ENCODE results near the gene CDRT15L2.
"Not testable (repeated sequence)": the region's sequence is repeated elsewhere in the genome, so short reads cannot be mapped to it uniquely, and the experiment has no call there.

Gene CDRT15L2

DNA sequence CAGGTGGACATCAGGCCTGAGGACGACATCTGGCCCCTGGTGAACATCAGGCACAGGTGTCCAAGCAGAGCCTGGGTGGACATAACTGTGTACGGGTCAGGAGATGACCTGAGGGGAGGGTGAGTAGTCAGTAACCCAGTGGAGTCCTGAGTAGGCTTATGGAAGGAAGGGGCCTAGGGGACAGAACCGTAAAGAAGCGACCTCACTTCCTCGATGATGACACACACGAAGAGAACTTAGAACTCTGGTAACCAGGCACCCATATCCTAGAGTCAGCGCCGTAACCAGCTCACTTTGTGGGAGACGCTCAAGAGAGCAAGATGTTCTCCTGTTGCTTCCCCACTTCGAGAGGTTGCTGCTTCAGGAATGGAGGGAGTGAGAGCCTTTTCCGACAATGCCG lies at the start of gene CDRT15L2:
TSS of gene CDRT15L2 (plus strand) at position 301 of the 400 bp plus-strand sequence. CDS start at position 321, 20 bp downstream.
- not testable (repeated sequence) for FAIRE-seq

DNA sequence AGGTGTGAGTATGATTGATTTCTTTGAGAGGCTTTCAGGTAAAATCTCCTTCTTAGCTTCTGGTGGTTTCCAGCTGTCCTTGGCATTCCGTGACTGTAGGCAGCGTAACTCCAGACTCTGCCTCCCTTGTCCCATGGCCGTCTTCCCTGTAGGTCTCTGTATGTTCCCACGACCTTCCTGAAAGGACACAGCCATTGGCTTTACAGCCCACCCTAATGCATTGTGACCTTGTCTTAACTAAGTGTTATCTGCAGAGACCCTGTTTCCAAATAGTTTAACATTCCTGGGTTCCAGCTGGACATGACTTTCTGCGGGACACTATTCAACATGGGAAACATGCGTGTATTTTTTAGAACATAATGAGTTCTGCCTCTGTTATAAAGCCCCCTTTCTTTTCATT lies 49.4 kb upstream of the CDRT15L2 start:
- not testable (repeated sequence) for FAIRE-seq

DNA sequence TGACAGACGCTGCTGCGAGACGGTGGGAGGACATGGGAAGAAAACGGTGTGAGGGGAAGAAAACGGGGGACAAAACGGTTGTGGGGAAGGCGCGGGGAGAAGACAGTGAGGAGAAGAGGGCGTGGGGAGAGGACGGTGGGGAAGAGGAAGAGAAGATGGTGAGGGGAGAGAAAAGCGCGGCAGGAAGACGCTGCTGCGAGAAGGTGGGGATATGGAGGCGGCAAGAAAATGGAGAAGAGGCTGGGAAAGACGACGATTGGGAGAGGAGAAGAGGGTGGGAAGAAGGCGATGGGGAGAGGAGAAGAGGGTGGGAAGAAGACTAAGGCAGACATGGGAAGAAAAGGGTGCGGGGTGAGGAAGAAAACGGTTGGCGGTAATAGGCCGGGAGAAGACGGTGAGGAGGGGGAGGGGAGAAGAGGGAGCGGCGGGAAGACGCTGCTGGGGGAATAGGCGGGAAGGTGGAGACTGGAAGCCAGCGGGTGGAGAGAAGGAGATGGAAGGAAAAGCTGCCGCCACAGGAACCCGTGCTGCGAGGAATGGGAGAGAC lies 46.9 kb upstream of the CDRT15L2 start:
- FAIRE-seq: not testable (repeated sequence)

DNA sequence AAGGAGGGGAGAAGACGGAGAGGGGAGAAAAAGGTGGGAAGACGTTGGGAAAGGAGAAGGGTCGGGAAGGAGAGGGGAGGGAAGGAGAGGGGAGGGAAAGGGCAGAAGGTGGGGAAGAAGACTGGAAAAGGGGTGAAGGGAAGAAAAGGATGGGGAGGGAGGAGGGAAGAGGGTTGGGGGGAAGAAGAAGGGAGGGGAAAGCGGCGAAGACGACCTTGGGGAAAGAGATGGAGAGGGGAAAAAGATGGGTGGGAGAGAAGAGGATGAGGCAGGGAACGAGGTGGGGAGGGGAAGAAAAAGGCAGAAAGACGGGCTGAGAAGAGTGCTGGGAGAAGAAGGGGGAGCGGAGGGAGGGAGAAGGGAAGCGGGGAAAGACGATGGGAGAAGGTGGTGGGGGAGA lies 46.3 kb upstream of the CDRT15L2 start:
- FAIRE-seq: not testable (repeated sequence)

DNA sequence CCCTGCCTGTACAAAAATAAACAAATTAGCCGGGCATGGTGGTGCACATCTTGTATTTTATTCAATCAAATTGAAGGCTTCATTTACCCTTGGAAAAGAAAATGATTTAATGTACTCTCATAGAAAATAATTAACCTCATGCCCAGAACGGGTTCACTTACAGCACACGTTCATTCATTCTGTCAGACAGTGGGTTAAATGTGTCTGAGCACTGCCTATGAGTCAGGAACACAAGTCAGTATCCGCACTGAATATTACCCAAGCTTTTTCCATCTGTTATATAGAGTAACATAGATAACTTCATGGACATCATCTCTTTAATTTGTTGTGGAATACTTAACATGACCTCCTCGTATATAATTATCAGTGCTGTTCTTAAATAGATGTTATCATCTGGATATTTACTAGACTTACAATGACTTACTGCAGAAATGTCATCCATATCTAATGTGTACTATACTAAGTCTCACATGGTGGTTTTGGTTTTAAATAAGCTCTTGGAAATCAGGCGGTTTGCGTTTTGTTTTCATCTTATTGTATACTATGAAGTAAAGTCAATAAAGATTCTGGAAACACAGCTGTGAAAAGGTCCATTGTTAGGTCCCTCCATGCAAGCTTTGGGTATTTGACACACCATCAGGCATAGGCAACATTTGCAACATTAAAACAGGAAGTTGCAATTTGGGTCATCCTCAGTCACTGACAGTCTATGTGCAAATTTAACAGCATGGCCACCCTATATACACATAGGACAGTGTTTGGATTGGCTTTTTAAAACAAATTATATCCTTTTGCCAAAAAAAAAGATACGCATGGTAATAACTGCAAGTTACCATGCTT lies 44.6 kb upstream of the CDRT15L2 start:
- FAIRE-seq: not testable (repeated sequence)

DNA sequence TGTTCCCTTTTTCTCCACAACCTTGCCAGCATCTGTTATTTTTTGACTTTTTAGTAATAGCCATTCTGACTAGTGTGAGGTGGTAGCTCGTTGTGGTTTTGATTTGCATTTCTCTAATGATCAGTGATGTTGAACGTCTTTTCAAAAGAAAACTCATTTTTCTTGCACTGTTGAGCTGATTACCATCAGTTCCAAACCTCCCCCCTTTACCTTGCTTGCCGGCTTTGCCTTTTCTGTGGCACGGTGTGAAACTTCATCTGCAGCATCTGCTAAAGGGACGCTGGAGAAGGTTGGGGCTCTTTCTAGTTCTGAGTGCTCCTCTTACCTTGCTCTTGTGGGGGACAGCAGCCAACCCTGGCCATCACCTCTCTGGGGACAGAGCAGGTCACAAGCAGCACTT lies 39.1 kb upstream of the CDRT15L2 start:
- FAIRE-seq: not testable (repeated sequence)

DNA sequence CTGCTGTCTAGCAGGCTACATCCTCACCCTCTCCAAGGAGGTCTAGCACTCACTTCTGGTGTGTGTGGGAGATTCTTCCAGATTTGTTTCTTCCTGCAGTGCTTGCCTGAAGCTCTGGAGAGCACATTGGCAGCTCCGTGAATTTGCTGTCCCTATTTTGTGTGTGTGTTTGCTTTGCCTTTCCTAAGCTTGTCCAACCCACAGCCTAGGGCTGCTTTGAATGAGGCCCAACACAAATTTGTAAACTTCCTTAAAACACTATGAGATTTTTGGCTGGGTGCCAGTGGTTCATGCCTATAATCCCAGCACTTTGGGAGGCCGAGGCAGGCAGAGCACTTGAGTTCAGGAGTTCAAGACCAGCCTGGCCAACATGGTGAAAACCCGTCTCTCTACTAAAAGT lies 38.7 kb upstream of the CDRT15L2 start:
- FAIRE-seq: not testable (repeated sequence)

DNA sequence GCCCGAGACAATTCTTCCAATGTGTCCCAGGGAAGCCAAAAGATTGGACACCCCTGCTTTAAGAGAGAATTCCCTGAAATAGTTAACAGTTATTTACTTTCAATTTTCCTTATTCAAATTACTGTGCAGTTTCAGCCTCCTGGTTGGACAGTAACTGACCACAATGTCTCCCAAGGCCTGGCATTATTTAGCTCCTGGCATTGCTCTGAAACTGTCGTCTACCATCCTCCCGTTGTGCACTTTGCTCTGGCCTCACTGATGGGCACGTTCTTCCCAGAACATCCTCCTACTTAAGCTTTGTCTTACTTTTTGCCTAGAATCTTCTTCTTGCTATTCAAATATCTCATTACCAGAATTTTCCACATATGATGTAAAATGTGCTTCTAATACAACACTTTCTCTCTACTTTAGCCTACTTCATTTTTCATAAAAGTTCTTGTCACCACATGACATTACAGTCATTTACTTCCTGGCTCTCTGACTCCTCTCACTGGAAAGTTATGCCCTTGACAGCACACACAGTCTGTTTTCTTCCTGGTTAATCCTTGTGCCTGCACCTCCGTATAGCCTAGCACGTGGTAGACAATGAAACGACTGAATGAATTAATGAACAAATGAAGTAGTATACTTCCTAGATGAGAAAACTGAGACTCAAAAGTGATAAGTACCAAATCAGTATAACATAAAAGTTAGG lies 37.5 kb upstream of the CDRT15L2 start:
- not testable (repeated sequence) for FAIRE-seq

DNA sequence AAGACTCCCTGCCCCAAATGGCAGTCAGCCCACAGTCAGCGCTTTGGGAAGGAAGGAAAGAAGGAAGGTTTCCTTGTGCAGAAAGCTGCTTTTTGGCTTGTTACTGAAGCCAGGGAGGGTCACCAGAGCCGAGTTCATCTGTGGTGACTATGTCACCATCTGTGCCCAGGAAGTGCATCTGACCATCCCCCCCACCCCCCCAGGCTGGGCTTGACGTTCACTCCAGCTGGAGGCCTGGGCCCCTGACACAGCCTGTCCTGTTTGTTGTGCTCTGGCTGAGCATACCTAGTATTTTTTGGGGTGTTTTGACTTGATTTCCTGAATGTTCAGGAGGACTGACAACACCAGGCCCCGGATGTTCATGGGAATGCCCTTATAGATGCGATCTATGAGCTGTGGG lies 31.6 kb upstream of the CDRT15L2 start:
- not testable (repeated sequence) for FAIRE-seq

DNA sequence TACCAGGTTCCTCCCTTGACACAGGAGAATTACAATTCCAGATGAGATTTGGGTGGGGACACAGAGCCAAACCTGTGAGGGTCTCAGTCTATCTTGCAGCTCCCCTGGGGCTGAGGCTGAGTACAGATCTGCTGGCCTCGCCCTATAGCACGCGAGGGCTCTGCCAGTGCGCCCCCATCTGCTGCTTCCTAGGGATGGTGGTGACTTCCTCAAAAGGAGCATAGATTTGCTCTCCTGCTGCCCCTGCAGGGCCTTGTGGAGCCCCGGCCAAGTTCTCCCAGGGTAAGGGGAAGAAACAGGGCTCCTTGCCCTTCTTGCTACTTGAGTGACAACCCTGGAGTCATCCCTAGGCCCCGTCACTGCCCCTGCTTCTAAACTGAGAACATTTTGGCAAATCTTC lies 26.6 kb upstream of the CDRT15L2 start:
- FAIRE-seq: not testable (repeated sequence)

DNA sequence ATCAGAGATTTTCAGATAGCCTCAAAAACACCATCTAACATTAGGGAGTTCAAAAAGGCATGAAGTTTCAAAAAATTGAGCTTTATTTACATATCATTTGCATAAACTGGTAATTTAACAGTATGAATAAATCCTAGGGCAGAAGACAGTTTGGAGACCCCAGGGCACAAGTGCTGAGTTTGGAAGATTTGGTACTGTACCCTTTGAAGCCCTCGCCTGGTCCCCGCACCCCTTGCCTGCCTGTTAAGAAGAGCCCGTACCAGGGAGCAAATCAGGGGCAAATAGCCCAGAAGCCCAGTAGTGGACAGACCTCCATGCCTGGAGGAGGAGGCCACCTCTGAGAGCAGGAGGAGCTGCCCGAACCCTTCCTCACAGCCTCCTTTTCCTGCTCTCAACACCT lies 24.8 kb upstream of the CDRT15L2 start:
- not testable (repeated sequence) for FAIRE-seq

DNA sequence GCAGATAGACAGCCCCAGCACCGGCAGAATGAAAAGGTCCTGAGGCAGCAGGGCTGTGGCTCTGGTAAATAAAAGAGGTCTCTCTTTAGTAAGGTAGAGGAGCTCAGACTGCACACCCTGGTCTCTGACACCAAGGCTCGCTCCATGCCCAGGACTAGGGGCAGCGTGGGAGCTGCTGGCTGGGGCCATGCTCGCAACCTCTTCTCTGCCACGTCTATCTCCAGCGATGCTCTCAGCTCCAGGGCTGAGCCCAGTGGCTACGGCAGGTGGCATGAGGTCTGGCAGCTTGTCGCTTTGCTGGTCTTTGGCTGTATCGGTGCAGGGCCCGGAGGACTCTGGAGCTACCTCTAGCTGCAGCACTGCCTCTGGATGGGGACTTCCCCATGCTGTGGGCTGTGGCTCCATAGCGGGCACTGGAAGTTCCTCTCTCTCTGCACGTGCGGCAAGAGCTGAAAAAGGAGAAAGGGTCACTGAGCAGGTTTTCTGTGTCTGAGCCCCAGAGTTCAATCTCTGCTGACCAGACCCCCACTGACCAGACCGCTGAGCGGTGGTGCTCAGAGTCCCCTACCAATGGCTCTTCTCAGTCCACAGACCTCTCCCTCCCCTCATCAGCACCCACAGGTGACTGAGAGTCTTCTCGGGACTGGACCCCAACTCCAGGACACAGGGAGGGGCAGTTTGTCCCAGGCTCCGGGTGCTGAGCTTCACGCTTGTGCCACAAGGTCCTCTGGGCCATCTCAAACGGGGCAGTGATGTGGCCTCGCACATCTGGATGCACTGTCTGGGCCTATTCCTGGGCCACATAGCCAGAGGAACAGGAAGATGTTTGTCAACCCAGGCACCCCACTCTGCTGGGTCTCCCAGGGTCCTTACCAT lies 24.2 kb upstream of the CDRT15L2 start:
- not testable (repeated sequence) for FAIRE-seq

DNA sequence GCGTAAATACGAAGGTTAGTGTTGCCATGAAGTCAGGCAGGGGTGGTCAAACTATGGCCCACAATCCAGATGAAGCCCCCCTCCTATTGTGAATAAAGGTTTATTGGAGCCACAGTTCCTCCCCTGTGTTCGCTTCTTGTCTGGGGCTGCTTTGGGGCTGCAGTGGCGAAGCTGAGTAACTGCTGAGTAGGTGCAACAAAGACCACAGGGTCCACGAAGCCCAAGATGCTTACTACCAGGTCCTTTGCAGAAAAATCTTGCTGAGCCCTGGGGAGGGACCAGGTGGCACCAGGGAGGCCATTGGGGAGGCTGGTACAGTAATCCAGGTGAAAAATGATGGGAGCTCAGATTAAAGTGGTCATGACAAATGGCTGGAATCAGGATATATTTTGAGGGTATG lies 21.4 kb upstream of the CDRT15L2 start:
- FAIRE-seq: not testable (repeated sequence)

DNA sequence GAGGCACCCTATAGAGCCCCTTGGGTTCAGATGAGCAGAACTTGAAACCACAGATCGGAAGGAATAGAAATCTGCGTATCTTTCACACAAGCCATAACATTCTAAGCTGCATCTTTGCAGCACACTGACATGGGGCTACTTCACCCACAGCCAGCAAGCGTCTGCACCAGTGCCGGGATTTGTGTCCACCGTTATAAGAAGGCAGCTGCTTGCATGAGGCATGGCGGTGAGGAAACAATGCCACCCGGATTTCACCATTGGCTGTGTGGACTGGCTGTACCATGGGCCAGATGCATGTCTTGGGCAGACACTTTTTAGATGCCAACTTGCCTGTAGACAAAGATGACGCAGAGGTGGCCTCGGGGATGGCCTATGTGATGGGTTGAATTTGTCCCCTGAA lies 20.5 kb upstream of the CDRT15L2 start:
- not testable (repeated sequence) for FAIRE-seq

DNA sequence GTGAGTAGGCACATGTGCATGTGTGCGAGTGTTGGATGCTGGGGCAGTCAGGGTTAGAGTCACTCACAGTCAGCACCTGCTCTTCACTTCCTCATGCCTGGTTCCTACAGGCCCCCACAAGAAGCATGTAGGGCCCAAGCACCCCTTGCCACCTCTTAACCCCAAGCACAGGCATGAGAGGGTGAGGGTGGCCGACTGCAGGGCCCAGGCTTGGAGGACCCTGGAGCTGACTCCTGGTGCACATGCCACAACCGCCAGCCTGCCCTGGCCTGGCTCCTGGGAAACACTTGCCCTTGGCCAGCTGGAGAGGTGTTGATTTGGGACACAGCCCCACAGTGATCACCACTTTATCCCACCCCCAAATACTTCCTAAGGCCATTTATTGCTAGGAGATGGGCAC lies 16.9 kb upstream of the CDRT15L2 start:
- no peak for FAIRE-seq

DNA sequence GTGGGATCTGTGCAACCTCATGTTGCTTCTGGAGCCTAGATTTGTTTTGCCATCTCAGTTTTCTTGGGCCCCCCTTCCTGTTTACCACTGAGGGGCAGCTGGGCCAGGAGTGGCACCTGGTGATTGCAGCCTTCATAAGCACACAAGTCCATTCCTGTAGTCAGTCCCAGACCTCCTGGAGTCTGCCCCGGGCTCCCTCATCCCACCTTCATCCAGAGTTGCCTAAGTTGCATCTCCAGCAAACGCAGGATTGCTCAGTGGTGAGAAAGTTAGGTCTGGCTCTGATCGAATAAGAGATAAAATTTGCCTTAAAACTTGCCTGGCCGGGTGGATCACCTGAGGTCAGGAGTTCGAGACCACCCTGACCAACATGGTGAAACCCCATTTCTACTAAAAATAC lies 14.3 kb upstream of the CDRT15L2 start:
- FAIRE-seq: not testable (repeated sequence)

DNA sequence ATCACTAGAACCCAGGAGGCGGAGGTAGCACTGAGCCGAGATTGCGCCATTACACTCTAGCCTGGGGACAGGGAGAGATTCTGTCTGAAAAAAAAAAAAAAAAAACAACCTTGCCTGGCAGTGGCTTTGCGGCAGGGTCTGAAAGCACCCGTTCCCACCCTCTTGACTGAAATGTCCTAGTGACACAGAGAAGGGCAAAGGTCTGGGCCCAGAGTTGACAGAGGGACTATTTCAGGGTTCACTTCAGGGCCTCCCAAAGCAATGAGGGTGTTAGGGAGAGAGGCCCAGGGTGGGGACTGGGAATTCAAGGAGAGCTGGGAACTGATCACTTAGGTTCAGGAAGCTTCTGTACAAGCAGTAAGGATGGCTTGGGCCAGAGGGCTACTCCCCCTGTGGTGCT lies 13.8 kb upstream of the CDRT15L2 start:
- FAIRE-seq: no peak

DNA sequence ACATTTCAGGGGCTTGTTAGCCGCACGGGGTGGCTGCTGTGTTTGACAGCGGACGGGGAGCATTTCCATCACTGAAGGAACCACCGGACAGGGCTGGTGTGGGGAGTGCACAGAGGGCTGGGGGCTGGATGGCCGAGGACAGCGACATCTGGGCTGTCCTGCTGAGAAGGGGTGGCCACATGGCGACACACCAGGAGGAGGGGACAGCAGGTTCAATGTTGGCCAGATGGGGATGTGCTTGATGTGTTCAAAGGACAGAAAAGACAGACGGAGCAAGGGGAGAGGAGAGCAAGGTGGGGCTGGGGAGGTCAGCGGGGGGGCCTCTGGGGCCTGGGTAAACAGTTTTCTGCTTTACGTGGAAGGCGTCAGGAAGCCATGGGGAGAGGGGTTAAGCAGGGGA lies 12.8 kb upstream of the CDRT15L2 start:
- not testable (repeated sequence) for FAIRE-seq

DNA sequence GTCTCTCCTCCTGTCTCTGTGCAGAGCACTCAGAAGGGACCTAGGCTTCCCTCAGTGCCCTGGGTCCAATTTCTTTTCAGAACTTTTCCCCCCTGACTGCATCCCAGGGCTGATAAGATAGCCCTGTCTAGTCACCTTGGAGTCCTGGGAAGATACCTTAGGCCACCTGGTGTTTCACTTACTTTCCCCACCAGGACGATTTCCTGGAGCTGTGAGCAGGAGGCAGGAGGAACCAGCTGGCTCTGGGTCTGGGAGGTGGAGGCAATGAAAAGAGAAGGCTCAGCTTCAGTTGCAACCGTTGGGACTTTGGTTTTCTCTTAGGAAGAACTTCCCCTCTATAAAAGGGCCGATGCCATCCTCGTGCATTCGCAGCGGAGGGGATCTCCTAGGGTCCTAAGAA lies 12.1 kb upstream of the CDRT15L2 start:
- not testable (repeated sequence) for FAIRE-seq

DNA sequence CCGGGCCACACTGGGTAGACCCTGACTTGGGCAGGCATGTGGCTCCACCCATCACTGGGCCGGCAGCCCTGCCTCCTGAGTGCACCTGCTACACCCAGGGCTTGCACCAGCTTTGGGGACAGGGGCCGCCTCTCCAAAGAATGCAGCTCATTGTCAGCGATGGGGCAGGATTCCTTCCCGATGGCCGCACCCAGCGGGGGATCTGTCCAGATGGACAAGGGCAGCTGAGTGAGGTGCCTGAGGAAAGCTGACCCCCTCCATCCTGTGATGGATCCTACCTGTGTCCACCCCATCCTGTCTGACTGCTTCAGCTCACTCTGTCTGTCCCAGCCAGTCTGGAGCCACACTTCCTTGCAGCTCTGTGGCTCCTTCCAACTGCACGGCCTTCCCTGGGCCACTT lies 10.9 kb upstream of the CDRT15L2 start:
- not testable (repeated sequence) for FAIRE-seq

DNA sequence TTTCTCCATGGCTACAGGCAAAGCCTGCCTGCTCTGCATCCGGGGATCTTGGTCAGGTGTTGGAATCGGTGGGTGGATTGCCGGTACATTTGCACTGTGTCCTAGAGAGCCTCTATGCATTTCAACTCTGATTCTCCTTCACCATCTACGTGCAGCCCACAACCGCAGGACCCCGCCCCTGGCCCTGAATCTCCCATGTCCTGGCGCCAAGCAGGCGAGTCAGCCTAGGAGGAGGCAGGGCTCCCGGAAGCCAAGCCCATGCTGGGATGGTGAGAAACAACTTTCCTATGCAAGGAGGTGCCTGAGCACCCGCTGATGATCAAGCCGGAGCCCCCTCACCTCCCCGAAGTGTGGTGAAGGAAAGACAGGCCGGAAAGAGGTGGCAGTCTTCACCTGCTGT lies 7.9 kb upstream of the CDRT15L2 start:
- not testable (repeated sequence) for FAIRE-seq

DNA sequence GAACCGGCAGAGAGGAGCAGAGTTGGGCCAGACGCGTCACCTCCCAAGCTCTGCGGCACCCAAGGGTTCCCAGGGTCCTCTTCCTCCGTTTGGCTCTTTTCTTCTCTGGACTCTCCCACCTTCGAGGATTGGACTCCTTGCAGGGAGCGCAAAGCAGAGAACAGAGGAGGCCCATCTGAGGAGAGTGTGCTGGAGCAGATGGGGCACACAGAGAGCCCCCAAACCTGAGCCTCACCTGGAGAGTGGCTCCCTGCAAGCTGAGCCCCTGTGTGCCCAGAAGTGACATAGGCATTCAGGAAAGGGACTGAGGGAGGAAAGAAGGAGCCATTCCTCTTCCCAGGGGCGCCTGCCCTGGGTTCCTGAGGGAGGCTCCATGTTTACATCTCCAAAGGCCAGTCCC lies 6.3 kb upstream of the CDRT15L2 start:
- not testable (repeated sequence) for FAIRE-seq

DNA sequence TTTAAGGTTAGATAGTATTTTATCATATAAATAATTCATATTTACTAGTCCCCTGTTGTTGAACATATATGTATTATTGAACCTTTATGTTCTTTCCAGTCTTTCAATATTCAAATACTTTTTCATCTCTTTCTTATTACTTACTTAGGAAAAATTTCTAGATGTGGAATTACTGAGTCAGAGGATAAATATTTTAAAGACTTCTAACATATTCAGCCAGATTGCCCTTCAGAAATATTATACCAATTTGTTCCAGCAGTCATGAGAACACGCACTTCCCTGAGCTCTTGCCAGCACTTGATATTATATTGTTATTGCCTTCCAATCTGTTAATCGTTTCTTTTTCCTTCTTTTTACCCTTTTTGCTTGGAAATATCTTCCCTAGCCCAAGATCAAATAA lies 4.5 kb upstream of the CDRT15L2 start:
- FAIRE-seq: not testable (repeated sequence)
